Tibial artery (tissue), 4 donors: Measurements from ENCODE around the gene SELPLG.

Experiments used
- DNase-seq, 2 donors: peaks; one replicate each; pipeline ENCODE4 v3.0.0-alpha.2; 2019
- H3K27ac ChIP-seq, 2 donors: fragments of 200-600 bp; sonication (generic) in 1 of 2; 1 replicate in 1 of 2; 2 replicates in 1 of 2; pipeline ENCODE4 v1.5.1; 2018 to 2019; ENCODE audit warnings: mild to moderate bottlenecking in 1 of 2
- H3K27me3 ChIP-seq, 2 donors: fragments of 200-600 bp; sonication (generic) in 1 of 2; one replicate each; pipeline versions ENCODE4 v1.5.1 to v1.6.0; 2016 to 2019
- H3K36me3 ChIP-seq, 3 donors: fragments of 200-600 bp; sonication (generic) in 2 of 3; one replicate each; pipeline ENCODE4 v1.5.1; 2016 to 2019; ENCODE audit warnings: mild to moderate bottlenecking in 2 of 3
- H3K4me1 ChIP-seq, 4 donors: fragments of 200-600 bp; sonication (generic) in 2 of 4; 1 replicate in 3 of 4; 2 replicates in 1 of 4; pipeline ENCODE4 v1.5.1; 2016 to 2019
- H3K4me3 ChIP-seq, 2 donors: fragments of 200-600 bp; sonication (generic) in 1 of 2; 1 replicate in 1 of 2; 2 replicates in 1 of 2; pipeline ENCODE4 v1.5.1; 2018 to 2019; ENCODE audit warnings: mild to moderate bottlenecking in 2 of 2
- H3K9me3 ChIP-seq, 3 donors: fragments of 200-600 bp; sonication (generic) in 1 of 3; one replicate each; pipeline ENCODE4 v1.5.1; 2016 to 2019
- CTCF ChIP-seq, 2 experiments: fragments of 200-600 bp in 1 of 2; fragments of 450-650 bp in 1 of 2; IDR thresholded peaks; one replicate each; pipeline ENCODE4 v1.5.1; 2017 to 2019; ENCODE audit warnings: antibody characterized with exemption in 2 of 2, mild to moderate bottlenecking in 1 of 2, moderate library complexity in 1 of 2
- intact Hi-C: fragments of 100-400 bp; cut with DNase I; formaldehyde crosslinking; loops from one replicate; pipeline ENCODE4 v1.15.0; 2023; ENCODE audit warnings: low total_unique reads

The SELPLG gene

GRCh38 chr12:108607981-108608600 lies 25.6 kb downstream of the SELPLG start:
- DNase-seq = no peak
- intact Hi-C loops = no loop called here
- Histone ChIP-seq H3K9me3 (no peaks in the 10 kb centered on the region), H3K27ac (no peak overlapping the region), H3K27me3 (peaks cover 0 to 9% of the 10 kb centered on the region in 2 donors), H3K4me1 (peaks cover 0 to 9% (median 7%) of the 10 kb centered on the region in 4 donors), H3K36me3 (no peaks in the 10 kb centered on the region), H3K4me3 (no peak overlapping the region)
- no peak for TF ChIP-seq CTCF (IDR thresholded peaks at IDR 0.05)

- Histone ChIP-seq H3K27me3 (peaks cover 0 to 12% of the 10 kb centered on the region in 2 donors), H3K4me1 (peaks cover 0 to 9% (median 7%) of the 10 kb centered on the region in 4 donors), H3K9me3 (no peaks in the 10 kb centered on the region), H3K27ac (no peak overlapping the region), H3K36me3 (no peaks in the 10 kb centered on the region), H3K4me3 (no peak overlapping the region)
- no peak for DNase-seq
- no peak for TF ChIP-seq CTCF (IDR thresholded peaks at IDR 0.05)
- intact Hi-C loops = no loop called here
These were observed 27.2 kb downstream of the SELPLG start for GRCh38 chr12:108606492-108606891.

- DNase-seq = no peak
- no peak overlapping the region for H3K27ac ChIP-seq
- H3K4me3 ChIP-seq = no peak overlapping the region
- peaks cover 0 to 9% (median 7%) of the 10 kb centered on the region in 4 donors for H3K4me1 ChIP-seq
- H3K9me3 ChIP-seq = no peaks in the 10 kb centered on the region
- TF ChIP-seq CTCF (IDR thresholded peaks at IDR 0.05) = no peak
- intact Hi-C loops = no loop called here
- H3K36me3 ChIP-seq = no peaks in the 10 kb centered on the region
- H3K27me3 ChIP-seq = peaks cover 0 to 12% of the 10 kb centered on the region in 2 donors
These were observed 27.8 kb downstream of the SELPLG start for GRCh38 chr12:108605690-108606406.

GRCh38 chr12:108605000-108605689 lies 28.5 kb downstream of the SELPLG start:
- Histone ChIP-seq H3K9me3 (no peaks in the 10 kb centered on the region), H3K4me1 (peaks cover 0 to 9% (median 7%) of the 10 kb centered on the region in 4 donors), H3K27ac (no peak overlapping the region), H3K4me3 (no peak overlapping the region), H3K27me3 (peaks cover 0 to 12% of the 10 kb centered on the region in 2 donors), H3K36me3 (no peaks in the 10 kb centered on the region)
- DNase-seq = no peak
- intact Hi-C loops = no loop called here
- no peak for TF ChIP-seq CTCF (IDR thresholded peaks at IDR 0.05)

- TF ChIP-seq CTCF (IDR thresholded peaks at IDR 0.05) = no peak
- no peaks in the 10 kb centered on the region for H3K9me3 ChIP-seq
- no peak overlapping the region for H3K4me3 ChIP-seq
- intact Hi-C loops = no loop called here
- no peaks in the 10 kb centered on the region for H3K36me3 ChIP-seq
- peaks cover 0 to 12% of the 10 kb centered on the region in 2 donors for H3K27me3 ChIP-seq
- H3K27ac ChIP-seq = no peak overlapping the region
- peaks cover 0 to 3% (median 2%) of the 10 kb centered on the region in 4 donors for H3K4me1 ChIP-seq
- no peak for DNase-seq
These were observed 29.3 kb downstream of the SELPLG start for GRCh38 chr12:108604208-108604941.
